WTC11 (cell line): ENCODE measurements around the gene NAPB. TPM values are rescaled to one million over a fixed set of nuclear protein-coding genes. Genes with fewer than 3 reads are reported as not detected.

Experiments used
- ATAC-seq: fragments of 200-7000 bp; cut with Tn5 transposase; 2 replicates; pipeline ENCODE4 v1.10.0; 2021; ENCODE audit warnings: mild to moderate bottlenecking, moderate library complexity
- CTCF ChIA-PET: fragments of 300-600 bp; sonication (Branson Sonifier 250); formaldehyde crosslinking; loops from one replicate; lab custom pipeline; 2021; ENCODE audit warnings: antibody characterized with exemption; lab: Charles Lee
- POLR2A ChIA-PET: fragments of 350-600 bp; sonication (Branson Sonifier 250); formaldehyde crosslinking; loops from one replicate; lab custom pipeline; 2021; ENCODE audit warnings: antibody characterized with exemption; lab: Charles Lee
- DNase-seq: peaks from one replicate; pipeline ENCODE4 v3.0.0; 2021; ENCODE audit warnings: low spot score
- H3K27ac Mint-ChIP-seq: 2 replicates; pipeline ENCODE4 v1.8.0; 2021; ENCODE audit warnings: mixed read lengths
- H3K27me3 Mint-ChIP-seq: 2 replicates; pipeline ENCODE4 v1.8.0; 2021; ENCODE audit warnings: low read depth, mild to moderate bottlenecking, moderate library complexity, mixed read lengths
- H3K36me3 Mint-ChIP-seq: 2 replicates; pipeline ENCODE4 v1.8.0; 2021; ENCODE audit warnings: mixed read lengths
- H3K4me1 Mint-ChIP-seq: 2 replicates; pipeline ENCODE4 v1.8.0; 2022; ENCODE audit warnings: mixed read lengths
- H3K4me3 Mint-ChIP-seq: 2 replicates; pipeline ENCODE4 v1.8.0; 2021; ENCODE audit warnings: mild to moderate bottlenecking, moderate library complexity, mixed read lengths
- H3K9me3 Mint-ChIP-seq: 2 replicates; pipeline ENCODE4 v1.8.0; 2021; ENCODE audit warnings: mixed read lengths
- AR ChIP-seq: fragments of 250-450 bp; sonication (Bioruptor Pico); IDR thresholded peaks from 2 replicates; pipeline ENCODE4 v1.9.0; 2021; ENCODE audit warnings: mild to moderate bottlenecking
- ATF6 ChIP-seq: sonication (generic); formaldehyde crosslinking; IDR thresholded peaks from 2 replicates; pipeline ENCODE4 v1.8.1; 2023; ENCODE audit warnings: mild to moderate bottlenecking, missing genetic modification reagents
- CBFB ChIP-seq: sonication (generic); formaldehyde crosslinking; IDR thresholded peaks from 2 replicates; pipeline ENCODE4 v1.8.1; 2022; ENCODE audit warnings: mild to moderate bottlenecking, low read depth, missing genetic modification reagents
- ERG ChIP-seq: fragments of 250-450 bp; sonication (Bioruptor Pico); IDR thresholded peaks from 2 replicates; pipeline ENCODE4 v1.8.0; 2021; ENCODE audit warnings: mild to moderate bottlenecking
- ETV6 ChIP-seq: sonication (generic); formaldehyde crosslinking; IDR thresholded peaks from 2 replicates; pipeline ENCODE4 v1.8.1; 2022; ENCODE audit warnings: mild to moderate bottlenecking, missing genetic modification reagents
- FOXJ3 ChIP-seq: sonication (generic); formaldehyde crosslinking; IDR thresholded peaks from 2 replicates; pipeline ENCODE4 v1.9.0; 2021; ENCODE audit warnings: missing genetic modification reagents, mild to moderate bottlenecking, borderline replicate concordance
- FOXP1 ChIP-seq: sonication (generic); formaldehyde crosslinking; IDR thresholded peaks from 2 replicates; pipeline ENCODE4 v1.8.0; 2022; ENCODE audit warnings: missing genetic modification reagents, mild to moderate bottlenecking, moderate library complexity, borderline replicate concordance
- GRHL2 ChIP-seq: fragments of 250-450 bp; sonication (Bioruptor Pico); IDR thresholded peaks from 2 replicates; pipeline ENCODE4 v1.8.0; 2022; ENCODE audit warnings: mild to moderate bottlenecking, moderate library complexity; ENCODE audit not compliant: insufficient replicate concordance, severe bottlenecking
- IRF1 ChIP-seq: sonication (generic); formaldehyde crosslinking; IDR thresholded peaks from 2 replicates; pipeline ENCODE4 v1.8.0; 2023; ENCODE audit warnings: missing genetic modification reagents
- IRF2 ChIP-seq: sonication (generic); formaldehyde crosslinking; IDR thresholded peaks from 2 replicates; pipeline ENCODE4 v1.8.0; 2022; ENCODE audit warnings: low read depth, missing genetic modification reagents, borderline replicate concordance
- MYBL2 ChIP-seq: sonication (generic); formaldehyde crosslinking; IDR thresholded peaks from 2 replicates; pipeline ENCODE4 v1.8.1; 2023; ENCODE audit warnings: mild to moderate bottlenecking, moderate library complexity, missing genetic modification reagents
- NFYB ChIP-seq: sonication (generic); formaldehyde crosslinking; conservative IDR thresholded peaks from 2 replicates; pipeline ENCODE4 v1.8.0; 2022; ENCODE audit warnings: low read depth, missing genetic modification reagents
- RELA ChIP-seq: sonication (generic); formaldehyde crosslinking; IDR thresholded peaks from 2 replicates; pipeline ENCODE4 v1.8.1; 2022; ENCODE audit warnings: missing genetic modification reagents, mild to moderate bottlenecking, borderline replicate concordance
- SMAD4 ChIP-seq: sonication (generic); formaldehyde crosslinking; IDR thresholded peaks from 2 replicates; pipeline ENCODE4 v1.8.0; 2022; ENCODE audit warnings: mild to moderate bottlenecking, missing genetic modification reagents
- USF2 ChIP-seq: sonication (generic); formaldehyde crosslinking; IDR thresholded peaks from 2 replicates; pipeline ENCODE4 v1.8.1; 2023; ENCODE audit warnings: mild to moderate bottlenecking, missing genetic modification reagents, moderate library complexity
- ZMAT4 ChIP-seq: fragments of 250-450 bp; sonication (Bioruptor Pico); IDR thresholded peaks from 2 replicates; pipeline ENCODE4 v1.9.0; 2021; ENCODE audit warnings: mild to moderate bottlenecking
- ZNF138 ChIP-seq: sonication (generic); formaldehyde crosslinking; conservative IDR thresholded peaks from 2 replicates; pipeline ENCODE4 v1.8.1; 2022; ENCODE audit warnings: mild to moderate bottlenecking, moderate library complexity, missing genetic modification reagents
- ZNF232 ChIP-seq: sonication (generic); formaldehyde crosslinking; IDR thresholded peaks from 2 replicates; pipeline ENCODE4 v1.8.0; 2022; ENCODE audit warnings: mild to moderate bottlenecking, missing genetic modification reagents
- ZNF396 ChIP-seq: fragments of 250-450 bp; sonication (Bioruptor Pico); IDR thresholded peaks from 2 replicates; pipeline ENCODE4 v1.8.0; 2021; ENCODE audit warnings: mild to moderate bottlenecking, moderate library complexity, borderline replicate concordance
- ZNF512 ChIP-seq: sonication (generic); formaldehyde crosslinking; IDR thresholded peaks from 2 replicates; pipeline ENCODE4 v1.8.1; 2022; ENCODE audit warnings: missing genetic modification reagents, borderline replicate concordance
- ZSCAN18 ChIP-seq: fragments of 250-450 bp; sonication (Bioruptor Pico); IDR thresholded peaks from 2 replicates; pipeline ENCODE4 v2.1.2; 2022; ENCODE audit warnings: mild to moderate bottlenecking, moderate library complexity
- total RNA-seq: library from RNA; stranded (reverse); gene quantifications from 3 replicates; pipeline ENCODE4 v1.2.3, GENCODE V29; 2021

Gene NAPB
- total RNA-seq, 1 experiment from 2014 or later, result 12.9 TPM

- Mint-ChIP-seq H3K4me1 (peaks cover 8% of the 10 kb centered on the region), H3K4me3 (no peak overlapping the region), H3K9me3 (peaks cover 15% of the 10 kb centered on the region), H3K27me3 (0 out of 2 replicates have a peak, but pooled peaks cover 2% of the 10 kb centered on the region), H3K27ac (no peak overlapping the region), H3K36me3 (no peaks in the 10 kb centered on the region)
- ChIA-PET POLR2A (no interaction called here), CTCF (interaction anchor here (1.2 kb wide), 1 partner anchor 93 kb away, joined by 3 read pairs; no protein-coding TSS in a partner anchor)
- no peak for TF ChIP-seq ZMAT4
- TF ChIP-seq USF2 (CRISPR knock-in tag), result no peak
- TF ChIP-seq AR (CRISPR knock-in tag), result no peak
- TF ChIP-seq IRF1 (CRISPR knock-in tag), result no peak
- TF ChIP-seq ZNF138, result no peak
- no peak for TF ChIP-seq ZNF232 (CRISPR knock-in tag)
- no peak for TF ChIP-seq NFYB (CRISPR knock-in tag)
- TF ChIP-seq ETV6 (CRISPR knock-in tag), result no peak
- no peak for TF ChIP-seq FOXP1 (CRISPR knock-in tag)
- TF ChIP-seq SMAD4 (CRISPR knock-in tag), result no peak
- no peak for TF ChIP-seq CBFB (CRISPR knock-in tag)
- ATAC-seq (no peak), DNase-seq (no peak)
Observed at GRCh38 chr20:23327617-23328333, 93.5 kb downstream of the NAPB start.

- ChIA-PET CTCF (interaction anchor here (0.8 to 1.0 kb wide), 3 partner anchors 10 to 92 kb away, joined by 3 to 5 read pairs (median 3); no protein-coding TSS in a partner anchor), POLR2A (no interaction called here)
- no peaks in the 10 kb centered on the region for H3K36me3 Mint-ChIP-seq
- no peak overlapping the region for H3K4me3 Mint-ChIP-seq
- 0 out of 2 replicates have a peak, but pooled peaks cover 2% of the 10 kb centered on the region for H3K27me3 Mint-ChIP-seq
- ATAC-seq (no peak), DNase-seq (no peak)
- peaks cover 8% of the 10 kb centered on the region for H3K4me1 Mint-ChIP-seq
- no peak overlapping the region for H3K27ac Mint-ChIP-seq
- peaks cover 15% of the 10 kb centered on the region for H3K9me3 Mint-ChIP-seq
- TF ChIP-seq ERG (CRISPR knock-in tag) (no peak), ZNF396 (CRISPR knock-in tag) (no peak), ATF6 (no peak), GRHL2 (CRISPR knock-in tag) (no peak), RELA (CRISPR knock-in tag) (no peak), FOXJ3 (no peak), ZNF512 (CRISPR knock-in tag) (no peak), IRF2 (CRISPR knock-in tag) (no peak), ZNF232 (CRISPR knock-in tag) (no peak), MYBL2 (CRISPR knock-in tag) (no peak), ZMAT4 (no peak), ZSCAN18 (CRISPR knock-in tag) (no peak)
Observed at GRCh38 chr20:23326774-23327173, 94.5 kb downstream of the NAPB start.
